ENCODE results near the gene TPD52L1. TPM values are rescaled to one million over a fixed set of nuclear protein-coding genes. Genes with fewer than 3 reads are reported as not detected.

Gene TPD52L1
- total and polyA plus RNA-seq, 2 donors (not counting 1 experiment from before 2014, with no cell fraction given) = not detected

- CTCF ChIA-PET = interaction anchor here (0.9 to 2.1 kb wide), 7 partner anchors 9 to 247 kb away, joined by 3 to 8 read pairs (median 4); no protein-coding TSS in a partner anchor
- intact Hi-C loops (cut with micrococcal nuclease) = no loop called here
Measured at GRCh38 chr6:125193208-125193607, 39.6 kb downstream of the TPD52L1 start.

GRCh38 chr6:125194941-125195340 lies 41.4 kb downstream of the TPD52L1 start:
- no peak for ATAC-seq (ENCODE audit: low read depth)
- ChIA-PET CTCF (no interaction called here), POLR2A (no interaction called here)
- H2AFZ ChIP-seq (ENCODE audit: insufficient read depth, low read depth, low read length, poor library complexity, severe bottlenecking) = no peak overlapping the region
- no peaks in the 10 kb centered on the region for H3K9me3 ChIP-seq (ENCODE audit: control extremely low read depth in 1 of 3, control insufficient read depth in 2 of 3, insufficient read depth in 1 of 3, low read length in 2 of 3)
- no peak overlapping the region for H3K4me3 ChIP-seq (ENCODE audit: control extremely low read depth in 1 of 5, extremely low read depth in 1 of 5, insufficient read depth in 1 of 5, low read depth in 2 of 5, low read length in 4 of 5)
- H3K79me2 ChIP-seq (ENCODE audit: control insufficient read depth, insufficient read depth, low read length) = no peaks in the 10 kb centered on the region
- H3K27ac ChIP-seq (ENCODE audit: low read length in 2 of 2) = no peak overlapping the region
- intact Hi-C loops (cut with micrococcal nuclease) = no loop called here
- H4K20me1 ChIP-seq (ENCODE audit: control insufficient read depth, insufficient read depth, low read length, poor library complexity, severe bottlenecking) = no peaks in the 10 kb centered on the region
- no peak for DNase-seq
- Mint-ChIP-seq H3K27ac (no peak overlapping the region), H3K4me1 (no peaks in the 10 kb centered on the region), H3K9me3 (ENCODE audit: insufficient read depth) (no peaks in the 10 kb centered on the region), H3K27me3 (peaks cover 10% of the 10 kb centered on the region), H3K4me3 (no peak overlapping the region)
- no peak overlapping the region for H3K9ac ChIP-seq (ENCODE audit: low read length)
- H3K4me1 ChIP-seq (ENCODE audit: control insufficient read depth in 2 of 2, insufficient read depth in 2 of 2, low read length in 2 of 2) = no peaks in the 10 kb centered on the region
- no peak for TF ChIP-seq EZH2 (IDR thresholded peaks at IDR 0.05; ENCODE audit: borderline replicate concordance, insufficient read depth, low read depth, low read length, poor library complexity, severe bottlenecking)
- TF ChIP-seq, protein P1, sequence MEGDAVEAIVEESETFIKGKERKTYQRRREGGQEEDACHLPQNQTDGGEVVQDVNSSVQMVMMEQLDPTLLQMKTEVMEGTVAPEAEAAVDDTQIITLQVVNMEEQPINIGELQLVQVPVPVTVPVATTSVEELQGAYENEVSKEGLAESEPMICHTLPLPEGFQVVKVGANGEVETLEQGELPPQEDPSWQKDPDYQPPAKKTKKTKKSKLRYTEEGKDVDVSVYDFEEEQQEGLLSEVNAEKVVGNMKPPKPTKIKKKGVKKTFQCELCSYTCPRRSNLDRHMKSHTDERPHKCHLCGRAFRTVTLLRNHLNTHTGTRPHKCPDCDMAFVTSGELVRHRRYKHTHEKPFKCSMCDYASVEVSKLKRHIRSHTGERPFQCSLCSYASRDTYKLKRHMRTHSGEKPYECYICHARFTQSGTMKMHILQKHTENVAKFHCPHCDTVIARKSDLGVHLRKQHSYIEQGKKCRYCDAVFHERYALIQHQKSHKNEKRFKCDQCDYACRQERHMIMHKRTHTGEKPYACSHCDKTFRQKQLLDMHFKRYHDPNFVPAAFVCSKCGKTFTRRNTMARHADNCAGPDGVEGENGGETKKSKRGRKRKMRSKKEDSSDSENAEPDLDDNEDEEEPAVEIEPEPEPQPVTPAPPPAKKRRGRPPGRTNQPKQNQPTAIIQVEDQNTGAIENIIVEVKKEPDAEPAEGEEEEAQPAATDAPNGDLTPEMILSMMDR (IDR thresholded peaks at IDR 0.05) = no peak
- no peak overlapping the region for H3K4me2 ChIP-seq (replicated peaks; ENCODE audit: low read depth, low read length, poor library complexity, severe bottlenecking)
- H3K27me3 ChIP-seq (replicated peaks in 1 of 4; ENCODE audit: control extremely low read depth in 1 of 4, control insufficient read depth in 3 of 4, insufficient read depth in 4 of 4, low read length in 3 of 4) = no peaks in the 10 kb centered on the region
- no peaks in the 10 kb centered on the region for H3K36me3 ChIP-seq (replicated peaks in 1 of 2; ENCODE audit: control extremely low read depth in 1 of 2, control insufficient read depth in 1 of 2, extremely low read depth in 1 of 2, insufficient read depth in 2 of 2, low read length in 1 of 2)

More at GRCh38 chr6:125193208-125193607, 39.6 kb downstream of the TPD52L1 start:
- H3K27me3 Mint-ChIP-seq = peaks cover 10% of the 10 kb centered on the region
- Histone ChIP-seq H3K27me3 (replicated peaks in 1 of 4; ENCODE audit: control extremely low read depth in 1 of 4, control insufficient read depth in 3 of 4, insufficient read depth in 4 of 4, low read length in 3 of 4) (no peaks in the 10 kb centered on the region), H3K4me1 (ENCODE audit: control insufficient read depth in 2 of 2, insufficient read depth in 2 of 2, low read length in 2 of 2) (no peaks in the 10 kb centered on the region), H4K20me1 (ENCODE audit: control insufficient read depth, insufficient read depth, low read length, poor library complexity, severe bottlenecking) (no peaks in the 10 kb centered on the region), H3K9ac (ENCODE audit: low read length) (no peak overlapping the region), H3K79me2 (ENCODE audit: control insufficient read depth, insufficient read depth, low read length) (no peaks in the 10 kb centered on the region), H3K4me3 (ENCODE audit: control extremely low read depth in 1 of 5, extremely low read depth in 1 of 5, insufficient read depth in 1 of 5, low read depth in 2 of 5, low read length in 4 of 5) (no peak overlapping the region), H3K27ac (ENCODE audit: low read length in 2 of 2) (no peak overlapping the region), H3K36me3 (replicated peaks in 1 of 2; ENCODE audit: control extremely low read depth in 1 of 2, control insufficient read depth in 1 of 2, extremely low read depth in 1 of 2, insufficient read depth in 2 of 2, low read length in 1 of 2) (no peaks in the 10 kb centered on the region), H2AFZ (ENCODE audit: insufficient read depth, low read depth, low read length, poor library complexity, severe bottlenecking) (no peak overlapping the region), H3K9me3 (ENCODE audit: control extremely low read depth in 1 of 3, control insufficient read depth in 2 of 3, insufficient read depth in 1 of 3, low read length in 2 of 3) (no peaks in the 10 kb centered on the region), H3K4me2 (replicated peaks; ENCODE audit: low read depth, low read length, poor library complexity, severe bottlenecking) (no peak overlapping the region)
- H3K4me3 Mint-ChIP-seq = no peak overlapping the region
- no peak for DNase-seq
- no peak for ATAC-seq (ENCODE audit: low read depth)
- WGBS (ENCODE audit: insufficient coverage) = 82% methylated on average over 1 of the region's 2 CpGs
- no peak overlapping the region for H3K27ac Mint-ChIP-seq
- TF ChIP-seq EZH2 (IDR thresholded peaks at IDR 0.05; ENCODE audit: borderline replicate concordance, insufficient read depth, low read depth, low read length, poor library complexity, severe bottlenecking) = no peak
- TF ChIP-seq, protein P1 (IDR thresholded peaks at IDR 0.05) = no peak
- POLR2A ChIA-PET = no interaction called here
- no peaks in the 10 kb centered on the region for H3K4me1 Mint-ChIP-seq
- H3K9me3 Mint-ChIP-seq (ENCODE audit: insufficient read depth) = no peaks in the 10 kb centered on the region
